ENCODE results near the gene FAF2. TPM values are rescaled to one million over a fixed set of nuclear protein-coding genes. Genes with fewer than 3 reads are reported as not detected.

The FAF2 gene
- total RNA-seq, 1 experiment from 2014 or later, result 32.9 TPM

DNA sequence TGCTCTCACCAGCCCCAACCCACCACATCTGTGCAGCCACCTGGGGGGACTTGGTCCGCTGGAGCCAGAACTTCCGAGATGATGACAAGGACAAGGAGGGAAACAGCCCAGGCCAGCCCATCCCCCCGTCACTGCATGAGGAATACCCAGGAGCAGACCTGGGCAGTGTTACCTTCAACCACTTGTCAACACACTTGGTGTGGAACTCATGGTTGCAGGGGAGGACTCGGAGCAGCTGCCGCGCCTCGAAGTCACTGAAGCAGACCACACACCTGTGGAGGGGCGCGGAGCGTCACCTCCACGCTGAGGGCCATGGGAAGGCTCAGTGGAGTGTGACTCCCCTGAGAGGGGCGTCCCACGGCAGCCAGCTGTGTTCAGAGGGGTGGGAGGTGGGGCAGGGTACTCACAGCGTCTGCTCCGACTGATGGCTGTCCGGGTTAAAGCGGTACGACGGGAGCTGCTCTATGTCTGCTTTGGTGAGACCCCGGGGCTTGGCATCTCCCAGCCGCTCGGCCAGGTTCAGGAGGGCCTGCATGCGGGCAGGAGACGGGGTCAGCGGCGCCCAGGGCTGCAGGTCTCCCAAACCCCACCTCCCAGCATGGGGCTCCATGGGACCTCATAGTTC lies 81.0 kb downstream of the FAF2 start:
- no peak for ATAC-seq
- Mint-ChIP-seq H3K27ac (no peak overlapping the region), H3K9me3 (no peaks in the 10 kb centered on the region), H3K27me3 (ENCODE audit: low read depth) (no peaks in the 10 kb centered on the region), H3K4me1 (peaks cover 11% of the 10 kb centered on the region), H3K4me3 (no peak overlapping the region), H3K36me3 (peaks cover 29% of the 10 kb centered on the region)
- DNase-seq (ENCODE audit: low spot score), result no peak
- POLR2A ChIA-PET, result interaction anchor here (0.7 kb wide), 1 partner anchor 960 kb away, joined by 6 read pairs; no protein-coding TSS in a partner anchor
- CTCF ChIA-PET, result interaction anchor here (1.0 kb wide), 1 partner anchor 9 kb away, joined by 3 read pairs; no protein-coding TSS in a partner anchor
- TF ChIP-seq ATF1 (CRISPR knock-in tag; IDR thresholded peaks at IDR 0.05) (no peak), KAT7 (CRISPR knock-in tag; IDR thresholded peaks at IDR 0.05; ENCODE audit: borderline replicate concordance) (no peak), TEAD4 (CRISPR knock-in tag; IDR thresholded peaks at IDR 0.05) (no peak), NR2C2 (CRISPR knock-in tag; IDR thresholded peaks at IDR 0.05) (no peak), NFYB (CRISPR knock-in tag; conservative IDR thresholded peaks at IDR 0.05; ENCODE audit: low read depth) (no peak), JUN (CRISPR knock-in tag; IDR thresholded peaks at IDR 0.05) (no peak), GTF2I (CRISPR knock-in tag; conservative IDR thresholded peaks at IDR 0.05) (no peak), PRRX2 (CRISPR knock-in tag; IDR thresholded peaks at IDR 0.05) (no peak), ZNF317 (CRISPR knock-in tag; IDR thresholded peaks at IDR 0.05; ENCODE audit: borderline replicate concordance, low read depth) (no peak), ZNF121 (CRISPR knock-in tag; IDR thresholded peaks at IDR 0.05) (no peak), GABPB1 (CRISPR knock-in tag; IDR thresholded peaks at IDR 0.05) (no peak), NFE2L1 (CRISPR knock-in tag; IDR thresholded peaks at IDR 0.05) (no peak), MYBL2 (CRISPR knock-in tag; IDR thresholded peaks at IDR 0.05) (no peak), TP53 (CRISPR knock-in tag; IDR thresholded peaks at IDR 0.05) (no peak), CREB1 (CRISPR knock-in tag; IDR thresholded peaks at IDR 0.05) (no peak)
- TF ChIP-seq, protein P1, sequence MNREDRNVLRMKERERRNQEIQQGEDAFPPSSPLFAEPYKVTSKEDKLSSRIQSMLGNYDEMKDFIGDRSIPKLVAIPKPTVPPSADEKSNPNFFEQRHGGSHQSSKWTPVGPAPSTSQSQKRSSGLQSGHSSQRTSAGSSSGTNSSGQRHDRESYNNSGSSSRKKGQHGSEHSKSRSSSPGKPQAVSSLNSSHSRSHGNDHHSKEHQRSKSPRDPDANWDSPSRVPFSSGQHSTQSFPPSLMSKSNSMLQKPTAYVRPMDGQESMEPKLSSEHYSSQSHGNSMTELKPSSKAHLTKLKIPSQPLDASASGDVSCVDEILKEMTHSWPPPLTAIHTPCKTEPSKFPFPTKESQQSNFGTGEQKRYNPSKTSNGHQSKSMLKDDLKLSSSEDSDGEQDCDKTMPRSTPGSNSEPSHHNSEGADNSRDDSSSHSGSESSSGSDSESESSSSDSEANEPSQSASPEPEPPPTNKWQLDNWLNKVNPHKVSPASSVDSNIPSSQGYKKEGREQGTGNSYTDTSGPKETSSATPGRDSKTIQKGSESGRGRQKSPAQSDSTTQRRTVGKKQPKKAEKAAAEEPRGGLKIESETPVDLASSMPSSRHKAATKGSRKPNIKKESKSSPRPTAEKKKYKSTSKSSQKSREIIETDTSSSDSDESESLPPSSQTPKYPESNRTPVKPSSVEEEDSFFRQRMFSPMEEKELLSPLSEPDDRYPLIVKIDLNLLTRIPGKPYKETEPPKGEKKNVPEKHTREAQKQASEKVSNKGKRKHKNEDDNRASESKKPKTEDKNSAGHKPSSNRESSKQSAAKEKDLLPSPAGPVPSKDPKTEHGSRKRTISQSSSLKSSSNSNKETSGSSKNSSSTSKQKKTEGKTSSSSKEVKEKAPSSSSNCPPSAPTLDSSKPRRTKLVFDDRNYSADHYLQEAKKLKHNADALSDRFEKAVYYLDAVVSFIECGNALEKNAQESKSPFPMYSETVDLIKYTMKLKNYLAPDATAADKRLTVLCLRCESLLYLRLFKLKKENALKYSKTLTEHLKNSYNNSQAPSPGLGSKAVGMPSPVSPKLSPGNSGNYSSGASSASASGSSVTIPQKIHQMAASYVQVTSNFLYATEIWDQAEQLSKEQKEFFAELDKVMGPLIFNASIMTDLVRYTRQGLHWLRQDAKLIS (CRISPR knock-in tag; IDR thresholded peaks at IDR 0.05; ENCODE audit: borderline replicate concordance), result no peak
- TF ChIP-seq, protein P2, sequence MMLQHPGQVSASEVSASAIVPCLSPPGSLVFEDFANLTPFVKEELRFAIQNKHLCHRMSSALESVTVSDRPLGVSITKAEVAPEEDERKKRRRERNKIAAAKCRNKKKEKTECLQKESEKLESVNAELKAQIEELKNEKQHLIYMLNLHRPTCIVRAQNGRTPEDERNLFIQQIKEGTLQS (CRISPR knock-in tag; conservative IDR thresholded peaks at IDR 0.05), result no peak
- TF ChIP-seq, protein P3, sequence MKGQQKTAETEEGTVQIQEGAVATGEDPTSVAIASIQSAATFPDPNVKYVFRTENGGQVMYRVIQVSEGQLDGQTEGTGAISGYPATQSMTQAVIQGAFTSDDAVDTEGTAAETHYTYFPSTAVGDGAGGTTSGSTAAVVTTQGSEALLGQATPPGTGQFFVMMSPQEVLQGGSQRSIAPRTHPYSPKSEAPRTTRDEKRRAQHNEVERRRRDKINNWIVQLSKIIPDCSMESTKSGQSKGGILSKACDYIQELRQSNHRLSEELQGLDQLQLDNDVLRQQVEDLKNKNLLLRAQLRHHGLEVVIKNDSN (CRISPR knock-in tag; IDR thresholded peaks at IDR 0.05), result no peak

DNA sequence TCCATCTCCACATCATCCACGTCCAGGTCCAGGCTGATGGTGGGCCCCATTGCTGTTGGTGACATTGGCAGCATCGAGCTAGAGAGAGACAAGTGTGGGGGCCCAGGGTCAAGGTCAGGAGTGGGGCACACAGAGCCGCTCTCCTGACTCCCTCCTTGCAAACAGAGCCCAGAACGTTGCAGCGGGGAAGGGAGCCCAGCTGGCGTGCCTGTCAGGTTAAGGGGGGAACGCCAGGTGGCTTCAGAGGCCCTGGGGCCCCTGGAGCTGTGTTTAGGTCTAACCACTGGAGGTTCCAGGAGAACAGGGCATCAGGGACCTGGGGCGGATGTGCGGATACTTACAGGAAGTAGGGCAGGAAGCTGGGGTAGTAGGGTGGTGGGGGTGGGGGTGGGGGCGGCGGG lies 81.6 kb downstream of the FAF2 start:
- peaks cover 16% of the 10 kb centered on the region for H3K4me1 Mint-ChIP-seq
- no peak overlapping the region for H3K27ac Mint-ChIP-seq
- CTCF ChIA-PET, result interaction anchor here (1.0 kb wide), 1 partner anchor 8 kb away, joined by 3 read pairs; no protein-coding TSS in a partner anchor
- H3K9me3 Mint-ChIP-seq, result no peaks in the 10 kb centered on the region
- peaks cover 34% of the 10 kb centered on the region for H3K36me3 Mint-ChIP-seq
- no peak for DNase-seq (ENCODE audit: low spot score)
- H3K27me3 Mint-ChIP-seq (ENCODE audit: low read depth), result no peaks in the 10 kb centered on the region
- no peak overlapping the region for H3K4me3 Mint-ChIP-seq
- TF ChIP-seq, protein P4, sequence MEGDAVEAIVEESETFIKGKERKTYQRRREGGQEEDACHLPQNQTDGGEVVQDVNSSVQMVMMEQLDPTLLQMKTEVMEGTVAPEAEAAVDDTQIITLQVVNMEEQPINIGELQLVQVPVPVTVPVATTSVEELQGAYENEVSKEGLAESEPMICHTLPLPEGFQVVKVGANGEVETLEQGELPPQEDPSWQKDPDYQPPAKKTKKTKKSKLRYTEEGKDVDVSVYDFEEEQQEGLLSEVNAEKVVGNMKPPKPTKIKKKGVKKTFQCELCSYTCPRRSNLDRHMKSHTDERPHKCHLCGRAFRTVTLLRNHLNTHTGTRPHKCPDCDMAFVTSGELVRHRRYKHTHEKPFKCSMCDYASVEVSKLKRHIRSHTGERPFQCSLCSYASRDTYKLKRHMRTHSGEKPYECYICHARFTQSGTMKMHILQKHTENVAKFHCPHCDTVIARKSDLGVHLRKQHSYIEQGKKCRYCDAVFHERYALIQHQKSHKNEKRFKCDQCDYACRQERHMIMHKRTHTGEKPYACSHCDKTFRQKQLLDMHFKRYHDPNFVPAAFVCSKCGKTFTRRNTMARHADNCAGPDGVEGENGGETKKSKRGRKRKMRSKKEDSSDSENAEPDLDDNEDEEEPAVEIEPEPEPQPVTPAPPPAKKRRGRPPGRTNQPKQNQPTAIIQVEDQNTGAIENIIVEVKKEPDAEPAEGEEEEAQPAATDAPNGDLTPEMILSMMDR (IDR thresholded peaks at IDR 0.05), result no peak
- TF ChIP-seq FOXJ3 (CRISPR knock-in tag; IDR thresholded peaks at IDR 0.05; ENCODE audit: borderline replicate concordance), result no peak
- TF ChIP-seq, protein P1 (CRISPR knock-in tag; IDR thresholded peaks at IDR 0.05; ENCODE audit: borderline replicate concordance), result no peak
- TF ChIP-seq, protein P5, sequence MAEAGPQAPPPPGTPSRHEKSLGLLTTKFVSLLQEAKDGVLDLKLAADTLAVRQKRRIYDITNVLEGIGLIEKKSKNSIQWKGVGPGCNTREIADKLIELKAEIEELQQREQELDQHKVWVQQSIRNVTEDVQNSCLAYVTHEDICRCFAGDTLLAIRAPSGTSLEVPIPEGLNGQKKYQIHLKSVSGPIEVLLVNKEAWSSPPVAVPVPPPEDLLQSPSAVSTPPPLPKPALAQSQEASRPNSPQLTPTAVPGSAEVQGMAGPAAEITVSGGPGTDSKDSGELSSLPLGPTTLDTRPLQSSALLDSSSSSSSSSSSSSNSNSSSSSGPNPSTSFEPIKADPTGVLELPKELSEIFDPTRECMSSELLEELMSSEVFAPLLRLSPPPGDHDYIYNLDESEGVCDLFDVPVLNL (CRISPR knock-in tag; IDR thresholded peaks at IDR 0.05; ENCODE audit: borderline replicate concordance, low read depth), result no peak
- TF ChIP-seq ATF1 (CRISPR knock-in tag; IDR thresholded peaks at IDR 0.05), result no peak
- no peak for TF ChIP-seq FOXK1 (CRISPR knock-in tag; IDR thresholded peaks at IDR 0.05)
- POLR2A ChIA-PET, result no interaction called here
- ATAC-seq, result no peak
